ENCODE measurements around the gene STARD9. TPM values are rescaled to one million over a fixed set of nuclear protein-coding genes. Genes with fewer than 3 reads are reported as not detected.

The STARD9 gene
- total RNA-seq = 1 to 10 TPM; 6.0 to 8.3 TPM

GRCh38 chr15:42575188-42576039 is at the start of gene STARD9:
STARD9 (plus strand) TSS chr15:42575606; CDS start chr15:42575716, 110 bp downstream.

DNA sequence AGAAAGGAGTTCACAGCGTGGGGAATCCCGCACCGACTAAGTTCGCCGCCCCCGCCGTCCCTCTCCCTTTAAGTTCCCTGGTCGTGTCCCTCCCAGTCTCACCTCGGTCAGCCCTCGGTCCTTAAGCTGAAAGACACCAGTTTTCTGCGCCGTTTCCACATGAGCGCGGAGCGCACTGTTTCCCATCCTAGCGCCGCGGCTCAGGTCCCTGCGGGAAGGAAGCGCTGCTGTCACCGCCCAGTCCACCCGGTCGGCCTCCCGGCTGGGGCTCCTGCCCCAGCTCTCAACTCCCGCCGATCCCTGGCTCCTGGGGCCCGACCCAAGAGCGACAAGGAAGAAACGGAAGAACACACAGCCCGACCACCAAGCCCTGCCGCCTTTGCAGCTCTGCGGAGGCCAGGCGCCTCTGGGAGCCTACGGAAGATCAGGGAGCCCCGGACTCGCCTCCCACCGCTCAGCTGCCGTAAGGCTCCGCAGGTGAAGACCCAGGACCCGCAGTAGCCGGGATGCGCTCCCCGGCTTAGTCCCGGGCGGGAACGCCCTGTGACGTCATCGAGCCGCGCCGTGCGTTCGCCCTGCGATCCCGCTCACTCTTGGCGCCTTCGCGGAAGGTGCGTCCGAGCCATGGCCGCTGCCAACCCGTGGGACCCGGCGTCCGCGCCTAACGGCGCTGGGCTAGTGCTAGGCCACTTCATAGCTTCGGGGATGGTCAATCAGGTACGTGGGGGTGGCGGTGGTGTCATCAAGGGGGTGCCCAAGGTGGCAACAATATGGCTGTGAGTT is 27.0 kb upstream of the STARD9 start, which contains the start of the genes HAUS2 and LRRC57:
TSS of gene HAUS2 (plus strand) at position 590 of the 783 bp plus-strand sequence. CDS start at position 625, 35 bp downstream.
TSS of gene LRRC57 (minus strand) at position 545 of the 783 bp plus-strand sequence. CDS start at position 186, 359 bp downstream.

DNA sequence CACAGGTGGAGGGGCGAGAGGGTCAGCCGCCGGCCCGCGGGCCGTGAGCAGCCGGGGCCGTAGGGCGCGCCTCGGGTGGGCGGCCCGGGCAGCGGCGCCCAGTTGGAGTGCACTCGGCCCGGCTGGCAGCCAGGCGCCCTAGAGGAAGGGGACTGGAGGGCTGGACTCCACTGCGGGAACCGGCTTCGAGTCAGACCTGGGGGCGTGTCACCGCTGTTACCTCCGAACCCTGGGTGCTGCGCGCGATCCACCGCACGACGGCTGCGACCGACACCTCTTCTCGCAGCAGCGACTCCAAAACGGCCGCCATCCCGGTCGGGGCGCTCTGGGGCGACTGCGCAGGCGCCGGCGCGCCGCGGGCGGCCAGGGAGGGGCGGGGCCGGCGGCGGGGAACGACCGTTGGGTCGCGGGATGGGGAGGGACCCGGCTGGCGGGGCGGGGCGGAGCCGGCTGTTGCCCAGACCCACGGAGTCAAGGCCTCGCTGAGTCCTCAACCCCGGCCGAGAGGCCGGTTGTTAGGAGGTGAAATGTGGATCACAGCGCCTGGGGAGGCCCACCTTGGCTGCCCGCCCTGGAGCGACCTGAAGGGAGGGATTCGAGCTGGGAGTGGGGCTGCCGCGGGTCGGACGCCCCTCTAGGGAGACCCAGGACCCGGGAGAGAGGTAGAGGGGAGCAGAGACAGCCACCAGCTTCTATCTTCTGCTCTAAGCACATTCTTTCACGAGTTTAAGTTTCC is 161.6 kb downstream of the STARD9 start, which contains the start of gene CDAN1:
TSS of gene CDAN1 (minus strand) at position 336 of the 736 bp plus-strand sequence. CDS start at position 310, 26 bp downstream.

Other genes starting within 250 kb of the STARD9 start
- 100 to 1,000 TPM; 430 to 720 TPM for gene CAPN3, start 216.1 kb upstream of the STARD9 start, total RNA-seq
- 100 to 1,000 TPM; 174 to 229 TPM for gene ZNF106, start 84.5 kb upstream of the STARD9 start, total RNA-seq
- gene SNAP23, start 80.0 kb upstream of the STARD9 start, total RNA-seq = 100 to 1,000 TPM in 1 of 2 donors, 10 to 100 TPM in 1; 94.3 to 103 TPM
- gene LRRC57, start 26.8 kb upstream of the STARD9 start, total RNA-seq = 10 to 100 TPM; 16.2 to 21.6 TPM
- 10 to 100 TPM; 12.7 to 23.6 TPM for gene HAUS2, start 26.8 kb upstream of the STARD9 start, total RNA-seq
- 10 to 100 TPM in 1 of 2 donors, 1 to 10 TPM in 1; 8.3 to 11.7 TPM for gene CDAN1, start 161.5 kb downstream of the STARD9 start, total RNA-seq

Measured in melanocyte of skin (primary cell).